Body of pancreas (tissue), 4 donors: ENCODE results near the gene KIF1A.

ENCODE experiments used
- POLR2A ChIP-seq, 3 donors: fragments of 450-650 bp; IDR thresholded peaks; one replicate each; pipeline ENCODE4 v1.6.1; 2016; ENCODE audit warnings: antibody characterized with exemption in 3 of 3, mild to moderate bottlenecking in 2 of 3
- TF ChIP-seq, protein P1 (sequence below), 7 experiments: fragments of 450-650 bp in 4 of 7; fragments of 200-600 bp in 3 of 7; sonication (generic) in 3 of 7; IDR thresholded peaks; one replicate each; pipeline ENCODE4 v1.5.1; 2016 to 2019; ENCODE audit warnings: antibody characterized with exemption in 7 of 7

DNA sequence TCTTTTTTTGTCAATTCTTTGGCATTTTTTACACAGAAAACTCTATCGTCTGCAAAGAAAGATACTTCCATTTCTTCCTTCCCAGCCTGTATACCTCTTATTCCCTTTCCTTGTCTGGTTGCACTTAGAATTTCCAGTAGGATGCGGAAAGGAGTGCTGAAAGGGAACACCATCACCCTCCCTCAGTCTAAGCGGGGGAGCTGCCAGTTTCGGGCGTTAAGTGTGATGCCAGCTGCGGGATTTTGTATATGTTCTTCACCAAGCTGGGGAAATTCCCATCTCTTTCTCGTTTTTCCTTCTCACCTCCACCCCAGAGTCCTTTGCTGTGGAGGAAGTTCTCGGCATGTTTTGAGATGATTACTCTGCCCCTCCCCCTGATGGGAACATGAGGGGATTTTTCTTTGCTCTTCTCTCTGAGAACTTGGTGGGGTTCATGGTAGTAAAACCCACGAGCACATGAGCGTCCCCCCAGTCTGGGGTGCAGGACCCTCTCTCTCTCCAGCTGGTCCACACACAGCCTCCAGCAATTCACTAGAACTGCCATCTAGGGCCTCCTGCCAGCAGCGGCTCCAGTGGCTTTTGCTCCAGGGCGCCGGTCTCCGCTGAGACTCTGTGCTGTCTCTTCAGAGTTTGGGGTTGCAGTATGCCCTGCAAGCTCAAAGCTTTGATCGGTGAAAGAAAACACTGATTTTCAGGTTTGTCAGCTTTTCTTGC lies 112.8 kb downstream of the KIF1A start:
- TF ChIP-seq, protein P1, sequence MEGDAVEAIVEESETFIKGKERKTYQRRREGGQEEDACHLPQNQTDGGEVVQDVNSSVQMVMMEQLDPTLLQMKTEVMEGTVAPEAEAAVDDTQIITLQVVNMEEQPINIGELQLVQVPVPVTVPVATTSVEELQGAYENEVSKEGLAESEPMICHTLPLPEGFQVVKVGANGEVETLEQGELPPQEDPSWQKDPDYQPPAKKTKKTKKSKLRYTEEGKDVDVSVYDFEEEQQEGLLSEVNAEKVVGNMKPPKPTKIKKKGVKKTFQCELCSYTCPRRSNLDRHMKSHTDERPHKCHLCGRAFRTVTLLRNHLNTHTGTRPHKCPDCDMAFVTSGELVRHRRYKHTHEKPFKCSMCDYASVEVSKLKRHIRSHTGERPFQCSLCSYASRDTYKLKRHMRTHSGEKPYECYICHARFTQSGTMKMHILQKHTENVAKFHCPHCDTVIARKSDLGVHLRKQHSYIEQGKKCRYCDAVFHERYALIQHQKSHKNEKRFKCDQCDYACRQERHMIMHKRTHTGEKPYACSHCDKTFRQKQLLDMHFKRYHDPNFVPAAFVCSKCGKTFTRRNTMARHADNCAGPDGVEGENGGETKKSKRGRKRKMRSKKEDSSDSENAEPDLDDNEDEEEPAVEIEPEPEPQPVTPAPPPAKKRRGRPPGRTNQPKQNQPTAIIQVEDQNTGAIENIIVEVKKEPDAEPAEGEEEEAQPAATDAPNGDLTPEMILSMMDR (IDR thresholded peaks at IDR 0.05): no peak
- no peak for TF ChIP-seq POLR2A (IDR thresholded peaks at IDR 0.05)
